ENCODE data around the gene SP8. TPM values are rescaled to one million over a fixed set of nuclear protein-coding genes. Genes with fewer than 3 reads are reported as not detected.
"Not testable (repeated sequence)": the region's sequence is repeated elsewhere in the genome, so short reads cannot be mapped to it uniquely, and the experiment has no call there.

SP8 gene
- total RNA-seq (2021; ENCODE audit: unreplicated experiment) (not detected), Bru-seq, nascent RNA (not detected), BruChase-seq, experiment 1, labeled RNA remaining after a 2-hour chase (not detected), BruChase-seq, experiment 2, labeled RNA remaining after a 6-hour chase (not detected)
- not detected for polyA plus RNA-seq (2012; ENCODE audit: insufficient read length)
- long read RNA-seq: 0 reads

GRCh38 chr7:20786779-20787659 lies at the start of gene SP8:
SP8 (minus strand) TSS chr7:20786886; CDS start chr7:20786798, 88 bp downstream.
- TF ChIP-seq, protein P1, sequence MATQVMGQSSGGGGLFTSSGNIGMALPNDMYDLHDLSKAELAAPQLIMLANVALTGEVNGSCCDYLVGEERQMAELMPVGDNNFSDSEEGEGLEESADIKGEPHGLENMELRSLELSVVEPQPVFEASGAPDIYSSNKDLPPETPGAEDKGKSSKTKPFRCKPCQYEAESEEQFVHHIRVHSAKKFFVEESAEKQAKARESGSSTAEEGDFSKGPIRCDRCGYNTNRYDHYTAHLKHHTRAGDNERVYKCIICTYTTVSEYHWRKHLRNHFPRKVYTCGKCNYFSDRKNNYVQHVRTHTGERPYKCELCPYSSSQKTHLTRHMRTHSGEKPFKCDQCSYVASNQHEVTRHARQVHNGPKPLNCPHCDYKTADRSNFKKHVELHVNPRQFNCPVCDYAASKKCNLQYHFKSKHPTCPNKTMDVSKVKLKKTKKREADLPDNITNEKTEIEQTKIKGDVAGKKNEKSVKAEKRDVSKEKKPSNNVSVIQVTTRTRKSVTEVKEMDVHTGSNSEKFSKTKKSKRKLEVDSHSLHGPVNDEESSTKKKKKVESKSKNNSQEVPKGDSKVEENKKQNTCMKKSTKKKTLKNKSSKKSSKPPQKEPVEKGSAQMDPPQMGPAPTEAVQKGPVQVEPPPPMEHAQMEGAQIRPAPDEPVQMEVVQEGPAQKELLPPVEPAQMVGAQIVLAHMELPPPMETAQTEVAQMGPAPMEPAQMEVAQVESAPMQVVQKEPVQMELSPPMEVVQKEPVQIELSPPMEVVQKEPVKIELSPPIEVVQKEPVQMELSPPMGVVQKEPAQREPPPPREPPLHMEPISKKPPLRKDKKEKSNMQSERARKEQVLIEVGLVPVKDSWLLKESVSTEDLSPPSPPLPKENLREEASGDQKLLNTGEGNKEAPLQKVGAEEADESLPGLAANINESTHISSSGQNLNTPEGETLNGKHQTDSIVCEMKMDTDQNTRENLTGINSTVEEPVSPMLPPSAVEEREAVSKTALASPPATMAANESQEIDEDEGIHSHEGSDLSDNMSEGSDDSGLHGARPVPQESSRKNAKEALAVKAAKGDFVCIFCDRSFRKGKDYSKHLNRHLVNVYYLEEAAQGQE (IDR thresholded peaks at IDR 0.05; ENCODE audit: insufficient read depth in 1 of 2, low read depth in 2 of 2, low read length in 1 of 2): no peak
- TF ChIP-seq SIN3A (IDR thresholded peaks at IDR 0.05; ENCODE audit: borderline replicate concordance, insufficient read depth, low read depth, low read length) (no peak), POLR2AphosphoS5 (IDR thresholded peaks at IDR 0.05; ENCODE audit: low read depth, low read length) (no peak), CTCF (IDR thresholded peaks at IDR 0.05) (no peak), TCF7L2 (IDR thresholded peaks at IDR 0.05; ENCODE audit: low read depth, low read length) (no peak)
- H3K36me3 ChIP-seq (ENCODE audit: control insufficient read depth, insufficient read depth, low read length): no peaks in the 10 kb centered on the region
- peaks cover 52% of the 10 kb centered on the region for H3K27me3 ChIP-seq (ENCODE audit: control insufficient read depth, insufficient read depth, low read length)
- intact Hi-C loops (cut with micrococcal nuclease; ENCODE audit: unreplicated experiment): no loop called here
- in situ Hi-C loops (cut with HindIII; ENCODE audit: low pct_unique_long_range_greater_than_20kb, low sequenced_read_pairs): no loop called here
- no peaks in the 10 kb centered on the region for H3K4me1 ChIP-seq (ENCODE audit: control insufficient read depth, insufficient read depth, low read length)
- DNase-seq (ENCODE audit: low read depth, low spot score) (no peak), ATAC-seq (no peak)
- ChIA-PET POLR2A (no interaction called here), CTCF (interaction anchor here (0.6 kb wide), 1 partner anchor 128 kb away, joined by 3 read pairs; no protein-coding TSS in a partner anchor)
- no peaks in the 10 kb centered on the region for H3K9me3 ChIP-seq (ENCODE audit: control insufficient read depth, insufficient read depth, low read depth, low read length)
- no peak within 1 kb of the TSS for H3K27ac ChIP-seq (ENCODE audit: low read length)
- peak within 1 kb of the TSS; percentile 24 to 47 for H3K4me3 ChIP-seq (ENCODE audit: low read depth in 2 of 2, low read length in 2 of 2)
- BruUV-seq (replicated peaks): no TSS peak

DNA sequence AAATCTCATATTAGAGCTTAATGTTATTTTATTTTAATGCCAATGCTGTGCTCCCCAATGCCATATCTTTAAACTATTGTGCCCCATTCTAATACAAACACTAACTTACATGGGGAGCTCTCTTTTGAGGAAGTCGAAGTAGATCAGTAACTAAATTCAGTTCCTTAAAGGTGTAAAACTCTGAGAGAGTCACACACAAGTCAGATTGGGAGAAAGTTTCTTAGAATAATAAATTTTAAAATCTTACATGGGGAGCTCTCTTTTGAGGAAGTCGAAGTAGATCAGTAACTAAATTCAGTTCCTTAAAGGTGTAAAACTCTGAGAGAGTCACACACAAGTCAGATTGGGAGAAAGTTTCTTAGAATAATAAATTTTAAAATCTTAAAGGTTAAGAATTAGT lies 49.7 kb upstream of the SP8 start:
- ATAC-seq; POLR2A ChIA-PET; H3K9me3 ChIP-seq (ENCODE audit: control insufficient read depth, insufficient read depth, low read depth, low read length); H3K4me3 ChIP-seq (ENCODE audit: low read depth in 2 of 2, low read length in 2 of 2); H3K36me3 ChIP-seq (ENCODE audit: control insufficient read depth, insufficient read depth, low read length); CTCF ChIA-PET; DNase-seq (ENCODE audit: low read depth, low spot score); in situ Hi-C loops (cut with HindIII; ENCODE audit: low pct_unique_long_range_greater_than_20kb, low sequenced_read_pairs); BruUV-seq (replicated peaks); H3K27me3 ChIP-seq (ENCODE audit: control insufficient read depth, insufficient read depth, low read length); intact Hi-C loops (cut with micrococcal nuclease; ENCODE audit: unreplicated experiment); H3K27ac ChIP-seq (ENCODE audit: low read length); H3K4me1 ChIP-seq (ENCODE audit: control insufficient read depth, insufficient read depth, low read length): not testable (repeated sequence)
